ENCODE measurements around the gene MTHFD2L. TPM values are rescaled to one million over a fixed set of nuclear protein-coding genes. Genes with fewer than 3 reads are reported as not detected.

MTHFD2L gene
- total and polyA plus RNA-seq, 10 of the 15 experiments (the other 5 are each of a cell fraction or from before 2014, with no cell fraction given), result 4.8 to 25.4 (median 14.4) TPM

DNA sequence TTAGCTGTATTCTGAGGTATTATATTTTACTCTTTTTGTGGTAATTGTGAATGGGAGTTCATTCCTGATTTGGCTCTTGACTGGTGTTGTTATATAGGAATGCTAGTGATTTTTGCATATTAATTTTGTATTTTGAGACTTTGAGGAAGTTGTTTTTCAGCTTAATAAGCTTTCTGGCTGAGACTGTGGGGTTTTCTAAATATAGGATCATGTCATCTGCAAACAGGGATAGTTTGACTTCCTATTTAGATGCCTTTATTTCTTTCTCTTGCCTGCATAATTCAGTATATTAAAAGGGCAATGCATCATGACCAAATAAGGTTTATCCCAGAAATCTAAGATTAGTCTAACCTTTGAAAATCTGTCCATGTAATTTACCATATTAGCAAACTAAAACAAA lies 105.6 kb downstream of the MTHFD2L start (continued):
- TF ChIP-seq, protein P1, sequence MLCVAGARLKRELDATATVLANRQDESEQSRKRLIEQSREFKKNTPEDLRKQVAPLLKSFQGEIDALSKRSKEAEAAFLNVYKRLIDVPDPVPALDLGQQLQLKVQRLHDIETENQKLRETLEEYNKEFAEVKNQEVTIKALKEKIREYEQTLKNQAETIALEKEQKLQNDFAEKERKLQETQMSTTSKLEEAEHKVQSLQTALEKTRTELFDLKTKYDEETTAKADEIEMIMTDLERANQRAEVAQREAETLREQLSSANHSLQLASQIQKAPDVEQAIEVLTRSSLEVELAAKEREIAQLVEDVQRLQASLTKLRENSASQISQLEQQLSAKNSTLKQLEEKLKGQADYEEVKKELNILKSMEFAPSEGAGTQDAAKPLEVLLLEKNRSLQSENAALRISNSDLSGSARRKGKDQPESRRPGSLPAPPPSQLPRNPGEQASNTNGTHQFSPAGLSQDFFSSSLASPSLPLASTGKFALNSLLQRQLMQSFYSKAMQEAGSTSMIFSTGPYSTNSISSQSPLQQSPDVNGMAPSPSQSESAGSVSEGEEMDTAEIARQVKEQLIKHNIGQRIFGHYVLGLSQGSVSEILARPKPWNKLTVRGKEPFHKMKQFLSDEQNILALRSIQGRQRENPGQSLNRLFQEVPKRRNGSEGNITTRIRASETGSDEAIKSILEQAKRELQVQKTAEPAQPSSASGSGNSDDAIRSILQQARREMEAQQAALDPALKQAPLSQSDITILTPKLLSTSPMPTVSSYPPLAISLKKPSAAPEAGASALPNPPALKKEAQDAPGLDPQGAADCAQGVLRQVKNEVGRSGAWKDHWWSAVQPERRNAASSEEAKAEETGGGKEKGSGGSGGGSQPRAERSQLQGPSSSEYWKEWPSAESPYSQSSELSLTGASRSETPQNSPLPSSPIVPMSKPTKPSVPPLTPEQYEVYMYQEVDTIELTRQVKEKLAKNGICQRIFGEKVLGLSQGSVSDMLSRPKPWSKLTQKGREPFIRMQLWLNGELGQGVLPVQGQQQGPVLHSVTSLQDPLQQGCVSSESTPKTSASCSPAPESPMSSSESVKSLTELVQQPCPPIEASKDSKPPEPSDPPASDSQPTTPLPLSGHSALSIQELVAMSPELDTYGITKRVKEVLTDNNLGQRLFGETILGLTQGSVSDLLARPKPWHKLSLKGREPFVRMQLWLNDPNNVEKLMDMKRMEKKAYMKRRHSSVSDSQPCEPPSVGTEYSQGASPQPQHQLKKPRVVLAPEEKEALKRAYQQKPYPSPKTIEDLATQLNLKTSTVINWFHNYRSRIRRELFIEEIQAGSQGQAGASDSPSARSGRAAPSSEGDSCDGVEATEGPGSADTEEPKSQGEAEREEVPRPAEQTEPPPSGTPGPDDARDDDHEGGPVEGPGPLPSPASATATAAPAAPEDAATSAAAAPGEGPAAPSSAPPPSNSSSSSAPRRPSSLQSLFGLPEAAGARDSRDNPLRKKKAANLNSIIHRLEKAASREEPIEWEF (IDR thresholded peaks at IDR 0.05; ENCODE audit: insufficient replicate concordance, low read depth, low read length), result no peak

DNA sequence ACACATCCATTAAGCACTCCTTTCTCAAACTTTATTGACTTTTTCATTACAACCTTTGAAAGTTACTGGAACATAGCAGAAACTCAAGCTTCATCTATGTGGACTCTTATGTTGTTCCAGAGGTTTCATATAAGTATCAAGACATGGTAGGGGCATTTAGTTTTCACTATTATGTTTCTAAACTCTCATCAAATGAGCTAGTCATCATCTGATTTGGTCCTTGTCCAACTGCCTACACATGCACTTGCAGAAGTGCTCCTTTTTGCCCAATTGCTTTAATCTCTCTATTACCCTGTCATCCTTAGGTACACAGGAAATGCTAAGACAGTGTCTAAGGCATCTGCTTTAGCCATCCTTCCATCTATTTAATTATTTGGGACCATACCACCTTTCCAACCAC lies 108.2 kb downstream of the MTHFD2L start:
- Histone ChIP-seq H3K79me2 (ENCODE audit: control insufficient read depth, insufficient read depth, low read length) (no peaks in the 10 kb centered on the region), H3K4me2 (ENCODE audit: control insufficient read depth, insufficient read depth) (no peak overlapping the region), H3K27me3 (replicated peaks in 1 of 2; ENCODE audit: control insufficient read depth in 2 of 2, insufficient read depth in 2 of 2, low read length in 1 of 2) (no peaks in the 10 kb centered on the region), H4K20me1 (ENCODE audit: control insufficient read depth, insufficient read depth) (no peaks in the 10 kb centered on the region), H3K36me3 (ENCODE audit: control insufficient read depth in 2 of 2, insufficient read depth in 2 of 2, low read length in 1 of 2) (no peaks in the 10 kb centered on the region), H3K27ac (ENCODE audit: control insufficient read depth, insufficient read depth) (no peak overlapping the region), H3K4me1 (ENCODE audit: control insufficient read depth, insufficient read depth, low read length) (no peaks in the 10 kb centered on the region), H3K4me3 (no peak overlapping the region), H3K9ac (ENCODE audit: control insufficient read depth, insufficient read depth, low read length) (no peak overlapping the region), H2AFZ (ENCODE audit: control insufficient read depth, low read depth, low read length) (no peak overlapping the region), H3K9me3 (replicated peaks; ENCODE audit: control insufficient read depth, insufficient read depth, low read length) (no peaks in the 10 kb centered on the region)
- RAD21 ChIA-PET (ENCODE audit: unreplicated experiment), result interaction anchor here (0.5 kb wide), 1 partner anchor 147 kb away, joined by 3 read pairs; no protein-coding TSS in a partner anchor
- no TSS peak for BruUV-seq (replicated peaks)
- ATAC-seq (no peak), DNase-seq (ENCODE audit: low read depth, low spot score) (no peak), FAIRE-seq (no peak)
- in situ Hi-C loops (cut with MboI) (no loop called here), intact Hi-C loops (cut with micrococcal nuclease; ENCODE audit: unreplicated experiment) (no loop called here)
- CTCF ChIA-PET, result interaction anchor here (0.9 to 1.4 kb wide), 3 partner anchors 12 to 37 kb away, joined by 3 read pairs; no protein-coding TSS in a partner anchor
- SMC1A ChIA-PET (ENCODE audit: uncharacterized antibody, unreplicated experiment), result interaction anchor here (0.8 to 1.6 kb wide), 3 partner anchors 12 to 71 kb away, joined by 4 to 8 read pairs (median 4); no protein-coding TSS in a partner anchor
- POLR2A ChIA-PET, result interaction anchor here (0.5 kb wide), 1 partner anchor 77 kb away, joined by 4 read pairs; no protein-coding TSS in a partner anchor
- TF ChIP-seq NRF1 (conservative IDR thresholded peaks at IDR 0.05; ENCODE audit: low read depth, low read length) (no peak), SIN3A (IDR thresholded peaks at IDR 0.05; ENCODE audit: low read depth, low read length) (no peak), PAX8 (IDR thresholded peaks at IDR 0.05) (no peak), POLR2AphosphoS2 (IDR thresholded peaks at IDR 0.05; ENCODE audit: low read depth, low read length) (no peak), RB1 (IDR thresholded peaks at IDR 0.05; ENCODE audit: borderline replicate concordance) (no peak), ETV6 (conservative IDR thresholded peaks at IDR 0.05 in 1 of 2, IDR thresholded peaks at IDR 0.05 in 1 of 2; ENCODE audit: borderline replicate concordance in 1 of 2, low read depth in 1 of 2) (no peak), PML (IDR thresholded peaks at IDR 0.05; ENCODE audit: low read length) (no peak), POU2F2 (IDR thresholded peaks at IDR 0.05; ENCODE audit: borderline replicate concordance, low read depth, low read length) (no peak), YY1 (IDR thresholded peaks at IDR 0.05; ENCODE audit: low read depth, low read length) (no peak)
- TF ChIP-seq, protein P2, sequence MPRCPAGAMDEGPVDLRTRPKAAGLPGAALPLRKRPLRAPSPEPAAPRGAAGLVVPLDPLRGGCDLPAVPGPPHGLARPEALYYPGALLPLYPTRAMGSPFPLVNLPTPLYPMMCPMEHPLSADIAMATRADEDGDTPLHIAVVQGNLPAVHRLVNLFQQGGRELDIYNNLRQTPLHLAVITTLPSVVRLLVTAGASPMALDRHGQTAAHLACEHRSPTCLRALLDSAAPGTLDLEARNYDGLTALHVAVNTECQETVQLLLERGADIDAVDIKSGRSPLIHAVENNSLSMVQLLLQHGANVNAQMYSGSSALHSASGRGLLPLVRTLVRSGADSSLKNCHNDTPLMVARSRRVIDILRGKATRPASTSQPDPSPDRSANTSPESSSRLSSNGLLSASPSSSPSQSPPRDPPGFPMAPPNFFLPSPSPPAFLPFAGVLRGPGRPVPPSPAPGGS (IDR thresholded peaks at IDR 0.05; ENCODE audit: borderline replicate concordance, insufficient read depth, low read depth, low read length, poor library complexity, severe bottlenecking), result no peak
- TF ChIP-seq, protein P3, sequence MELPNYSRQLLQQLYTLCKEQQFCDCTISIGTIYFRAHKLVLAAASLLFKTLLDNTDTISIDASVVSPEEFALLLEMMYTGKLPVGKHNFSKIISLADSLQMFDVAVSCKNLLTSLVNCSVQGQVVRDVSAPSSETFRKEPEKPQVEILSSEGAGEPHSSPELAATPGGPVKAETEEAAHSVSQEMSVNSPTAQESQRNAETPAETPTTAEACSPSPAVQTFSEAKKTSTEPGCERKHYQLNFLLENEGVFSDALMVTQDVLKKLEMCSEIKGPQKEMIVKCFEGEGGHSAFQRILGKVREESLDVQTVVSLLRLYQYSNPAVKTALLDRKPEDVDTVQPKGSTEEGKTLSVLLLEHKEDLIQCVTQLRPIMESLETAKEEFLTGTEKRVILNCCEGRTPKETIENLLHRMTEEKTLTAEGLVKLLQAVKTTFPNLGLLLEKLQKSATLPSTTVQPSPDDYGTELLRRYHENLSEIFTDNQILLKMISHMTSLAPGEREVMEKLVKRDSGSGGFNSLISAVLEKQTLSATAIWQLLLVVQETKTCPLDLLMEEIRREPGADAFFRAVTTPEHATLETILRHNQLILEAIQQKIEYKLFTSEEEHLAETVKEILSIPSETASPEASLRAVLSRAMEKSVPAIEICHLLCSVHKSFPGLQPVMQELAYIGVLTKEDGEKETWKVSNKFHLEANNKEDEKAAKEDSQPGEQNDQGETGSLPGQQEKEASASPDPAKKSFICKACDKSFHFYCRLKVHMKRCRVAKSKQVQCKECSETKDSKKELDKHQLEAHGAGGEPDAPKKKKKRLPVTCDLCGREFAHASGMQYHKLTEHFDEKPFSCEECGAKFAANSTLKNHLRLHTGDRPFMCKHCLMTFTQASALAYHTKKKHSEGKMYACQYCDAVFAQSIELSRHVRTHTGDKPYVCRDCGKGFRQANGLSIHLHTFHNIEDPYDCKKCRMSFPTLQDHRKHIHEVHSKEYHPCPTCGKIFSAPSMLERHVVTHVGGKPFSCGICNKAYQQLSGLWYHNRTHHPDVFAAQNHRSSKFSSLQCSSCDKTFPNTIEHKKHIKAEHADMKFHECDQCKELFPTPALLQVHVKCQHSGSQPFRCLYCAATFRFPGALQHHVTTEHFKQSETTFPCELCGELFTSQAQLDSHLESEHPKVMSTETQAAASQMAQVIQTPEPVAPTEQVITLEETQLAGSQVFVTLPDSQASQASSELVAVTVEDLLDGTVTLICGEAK (IDR thresholded peaks at IDR 0.05; ENCODE audit: borderline replicate concordance), result no peak
